Astrocyte (in vitro differentiated cells and primary cell): Measurements from ENCODE around the gene CLPSL1. TPM values are rescaled to one million over a fixed set of nuclear protein-coding genes. Genes with fewer than 3 reads are reported as not detected.

ENCODE experiments used
- DNase-seq: peaks from one replicate; pipeline ENCODE4 v3.0.0-alpha.2; 2010; ENCODE audit warnings: low read depth
- FAIRE-seq: peaks from 2 replicates; lab custom pipeline; 2011; peaks lifted over from hg19 to GRCh38; lab: Jason Lieb, UNC
- H2AFZ ChIP-seq: 2 replicates; pipeline ENCODE4 v1.6.0; 2012; ENCODE audit warnings: low read depth, low read length, inconsistent platforms
- H3K27ac ChIP-seq: 2 replicates; pipeline ENCODE4 v1.5.1; 2011; ENCODE audit warnings: low read depth, low read length, inconsistent platforms
- H3K27me3 ChIP-seq: 2 replicates; pipeline ENCODE4 v1.6.0; 2011; ENCODE audit warnings: low read length, inconsistent platforms; ENCODE audit not compliant: insufficient read depth
- H3K36me3 ChIP-seq: 2 replicates; pipeline ENCODE4 v1.5.1; 2011; ENCODE audit warnings: low read length, inconsistent platforms; ENCODE audit not compliant: insufficient read depth
- H3K4me1 ChIP-seq: 2 replicates; pipeline ENCODE4 v1.5.1; 2011; ENCODE audit warnings: low read length, inconsistent platforms; ENCODE audit not compliant: insufficient read depth
- H3K4me2 ChIP-seq: 2 replicates; pipeline ENCODE4 v1.6.0; 2012; ENCODE audit warnings: low read length, inconsistent platforms
- H3K4me3 ChIP-seq: 2 replicates; pipeline ENCODE4 v1.5.1; 2011; ENCODE audit warnings: low read depth, mild to moderate bottlenecking, low read length, inconsistent platforms; ENCODE audit not compliant: insufficient read depth
- H3K79me2 ChIP-seq: 2 replicates; pipeline ENCODE4 v1.6.0; 2012; ENCODE audit warnings: mild to moderate bottlenecking, low read length, inconsistent platforms; ENCODE audit not compliant: insufficient read depth
- H3K9ac ChIP-seq: 2 replicates; pipeline ENCODE4 v1.6.0; 2012; ENCODE audit warnings: mild to moderate bottlenecking, low read length, inconsistent platforms
- H3K9me3 ChIP-seq: 2 replicates; pipeline ENCODE4 v1.5.1; 2012; ENCODE audit warnings: low read depth, mild to moderate bottlenecking, low read length, inconsistent platforms; ENCODE audit not compliant: insufficient read depth
- H4K20me1 ChIP-seq: 2 replicates; pipeline ENCODE4 v1.6.0; 2012; ENCODE audit warnings: low read length, inconsistent platforms; ENCODE audit not compliant: insufficient read depth
- H3K27ac Mint-ChIP-seq: one replicate; pipeline ENCODE4 v1.8.0; 2021; ENCODE audit warnings: mild to moderate bottlenecking, mixed read lengths; ENCODE audit not compliant: unreplicated experiment
- H3K27me3 Mint-ChIP-seq: one replicate; pipeline ENCODE4 v1.8.0; 2021; ENCODE audit warnings: low read depth, mixed read lengths; ENCODE audit not compliant: unreplicated experiment
- H3K36me3 Mint-ChIP-seq: one replicate; pipeline ENCODE4 v1.8.0; 2021; ENCODE audit warnings: low read depth, mixed read lengths; ENCODE audit not compliant: unreplicated experiment
- H3K4me1 Mint-ChIP-seq: one replicate; pipeline ENCODE4 v1.8.0; 2021; ENCODE audit warnings: low read depth, mixed read lengths; ENCODE audit not compliant: unreplicated experiment
- H3K4me3 Mint-ChIP-seq: one replicate; pipeline ENCODE4 v1.8.0; 2021; ENCODE audit warnings: mild to moderate bottlenecking, moderate library complexity, mixed read lengths; ENCODE audit not compliant: unreplicated experiment
- H3K9me3 Mint-ChIP-seq: one replicate; pipeline ENCODE4 v1.8.0; 2021; ENCODE audit warnings: mild to moderate bottlenecking, mixed read lengths; ENCODE audit not compliant: unreplicated experiment
- EZH2 ChIP-seq: IDR thresholded peaks from 2 replicates; pipeline ENCODE4 v1.6.1; 2012; ENCODE audit warnings: mild to moderate bottlenecking, low read length, inconsistent platforms; ENCODE audit not compliant: insufficient read depth
- total RNA-seq: library from RNA; stranded (reverse); gene quantifications from 2 replicates; pipeline ENCODE4 v1.2.1, GENCODE V29; 2021
- TF ChIP-seq, protein P1 (sequence below): IDR thresholded peaks from 2 replicates; pipeline ENCODE4 v1.5.1; 2011; ENCODE audit warnings: low read depth, mild to moderate bottlenecking, inconsistent platforms, low read length, moderate library complexity; ENCODE audit not compliant: insufficient read depth

The CLPSL1 gene
- total RNA-seq, 1 donor from 2014 or later, result not detected

DNA sequence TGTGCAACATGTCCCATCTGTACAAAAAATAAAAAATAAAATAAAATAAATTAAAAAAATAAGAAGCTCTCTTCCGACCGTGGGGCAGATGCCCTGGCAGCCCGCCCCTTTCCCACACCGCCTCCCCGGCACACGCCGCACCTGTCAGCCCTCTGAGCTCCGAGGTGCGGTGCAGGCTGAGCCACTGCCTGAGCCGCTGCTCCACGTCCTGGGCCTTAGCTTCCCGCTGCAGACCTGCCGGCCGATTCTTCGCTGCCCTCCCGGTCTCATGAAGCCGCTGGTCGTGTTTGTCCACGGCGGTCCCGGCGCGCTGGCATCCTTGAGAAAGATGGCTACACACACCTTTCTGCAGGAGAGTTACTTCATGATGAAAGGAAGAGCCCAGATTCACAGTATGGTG lies 15.1 kb upstream of the CLPSL1 start:
- H3K27ac ChIP-seq, result no peak overlapping the region
- H4K20me1 ChIP-seq, result no peaks in the 10 kb centered on the region
- no peaks in the 10 kb centered on the region for H3K4me1 ChIP-seq
- Mint-ChIP-seq H3K4me3 (no peak overlapping the region), H3K9me3 (no peaks in the 10 kb centered on the region), H3K36me3 (no peaks in the 10 kb centered on the region), H3K4me1 (no peaks in the 10 kb centered on the region), H3K27me3 (peaks cover 36% of the 10 kb centered on the region), H3K27ac (no peak overlapping the region)
- TF ChIP-seq EZH2, result no peak
- TF ChIP-seq, protein P1, sequence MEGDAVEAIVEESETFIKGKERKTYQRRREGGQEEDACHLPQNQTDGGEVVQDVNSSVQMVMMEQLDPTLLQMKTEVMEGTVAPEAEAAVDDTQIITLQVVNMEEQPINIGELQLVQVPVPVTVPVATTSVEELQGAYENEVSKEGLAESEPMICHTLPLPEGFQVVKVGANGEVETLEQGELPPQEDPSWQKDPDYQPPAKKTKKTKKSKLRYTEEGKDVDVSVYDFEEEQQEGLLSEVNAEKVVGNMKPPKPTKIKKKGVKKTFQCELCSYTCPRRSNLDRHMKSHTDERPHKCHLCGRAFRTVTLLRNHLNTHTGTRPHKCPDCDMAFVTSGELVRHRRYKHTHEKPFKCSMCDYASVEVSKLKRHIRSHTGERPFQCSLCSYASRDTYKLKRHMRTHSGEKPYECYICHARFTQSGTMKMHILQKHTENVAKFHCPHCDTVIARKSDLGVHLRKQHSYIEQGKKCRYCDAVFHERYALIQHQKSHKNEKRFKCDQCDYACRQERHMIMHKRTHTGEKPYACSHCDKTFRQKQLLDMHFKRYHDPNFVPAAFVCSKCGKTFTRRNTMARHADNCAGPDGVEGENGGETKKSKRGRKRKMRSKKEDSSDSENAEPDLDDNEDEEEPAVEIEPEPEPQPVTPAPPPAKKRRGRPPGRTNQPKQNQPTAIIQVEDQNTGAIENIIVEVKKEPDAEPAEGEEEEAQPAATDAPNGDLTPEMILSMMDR, result no peak
- no peak overlapping the region for H3K9ac ChIP-seq
- no peak overlapping the region for H2AFZ ChIP-seq
- H3K4me3 ChIP-seq, result no peak overlapping the region
- no peaks in the 10 kb centered on the region for H3K9me3 ChIP-seq
- H3K79me2 ChIP-seq, result no peaks in the 10 kb centered on the region
- DNase-seq, result no peak
- no peak overlapping the region for H3K4me2 ChIP-seq
- no peaks in the 10 kb centered on the region for H3K36me3 ChIP-seq
- peaks cover 31% of the 10 kb centered on the region for H3K27me3 ChIP-seq
- FAIRE-seq, result no peak

- H3K4me3 ChIP-seq, result no peak overlapping the region
- H3K36me3 ChIP-seq, result no peaks in the 10 kb centered on the region
- Mint-ChIP-seq H3K27ac (no peak overlapping the region), H3K9me3 (peaks cover 1% of the 10 kb centered on the region), H3K27me3 (peaks cover 32% of the 10 kb centered on the region), H3K36me3 (no peaks in the 10 kb centered on the region), H3K4me3 (no peak overlapping the region), H3K4me1 (no peaks in the 10 kb centered on the region)
- H4K20me1 ChIP-seq, result no peaks in the 10 kb centered on the region
- H3K4me1 ChIP-seq, result no peaks in the 10 kb centered on the region
- H3K27ac ChIP-seq, result no peak overlapping the region
- H3K4me2 ChIP-seq, result no peak overlapping the region
- DNase-seq (no peak), FAIRE-seq (no peak)
- no peaks in the 10 kb centered on the region for H3K9me3 ChIP-seq
- peaks cover 14% of the 10 kb centered on the region for H3K27me3 ChIP-seq
- no peak for TF ChIP-seq EZH2
- TF ChIP-seq, protein P1, result no peak
- H2AFZ ChIP-seq, result no peak overlapping the region
- no peaks in the 10 kb centered on the region for H3K79me2 ChIP-seq
- no peak overlapping the region for H3K9ac ChIP-seq
These were observed 11.6 kb upstream of the CLPSL1 start for GRCh38 chr6:35769211-35769610.

- DNase-seq (no peak), FAIRE-seq (no peak)
- TF ChIP-seq, protein P1, result no peak
- TF ChIP-seq EZH2, result no peak
These were observed 9.5 kb upstream of the CLPSL1 start for GRCh38 chr6:35771343-35771627.

More at GRCh38 chr6:35771343-35771627, 9.5 kb upstream of the CLPSL1 start:
- Histone ChIP-seq H3K27me3 (peaks cover 13% of the 10 kb centered on the region), H3K4me1 (no peaks in the 10 kb centered on the region), H3K4me3 (no peak overlapping the region), H3K79me2 (no peaks in the 10 kb centered on the region), H3K9me3 (no peaks in the 10 kb centered on the region), H3K36me3 (no peaks in the 10 kb centered on the region), H4K20me1 (no peaks in the 10 kb centered on the region), H2AFZ (no peak overlapping the region), H3K4me2 (no peak overlapping the region), H3K9ac (no peak overlapping the region), H3K27ac (no peak overlapping the region)
- Mint-ChIP-seq H3K36me3 (no peaks in the 10 kb centered on the region), H3K4me3 (no peak overlapping the region), H3K4me1 (no peaks in the 10 kb centered on the region), H3K9me3 (peaks cover 1% of the 10 kb centered on the region), H3K27ac (no peak overlapping the region), H3K27me3 (peaks cover 26% of the 10 kb centered on the region)
